HG02840 (cell line): ENCODE results near the gene MRGPRD.

Experiments used
- ATAC-seq: cut with Tn5 transposase; IDR thresholded peaks from one replicate; pipeline ENCODE4 v1.9.1; 2021; ENCODE audit warnings: mild to moderate bottlenecking, moderate library complexity, moderate number of reproducible peaks; ENCODE audit not compliant: unreplicated experiment, low FRiP score

The MRGPRD gene

GRCh38 chr11:68933605-68934320, 47.0 kb downstream of the MRGPRD start:
- no peak for ATAC-seq

GRCh38 chr11:68932933-68933577, 47.7 kb downstream of the MRGPRD start:
- no peak for ATAC-seq

GRCh38 chr11:68932358-68932757, 48.4 kb downstream of the MRGPRD start:
- no peak for ATAC-seq

GRCh38 chr11:68931911-68932310, 48.9 kb downstream of the MRGPRD start:
- no peak for ATAC-seq

- ATAC-seq = no peak
Measured at GRCh38 chr11:68930991-68931855, 49.6 kb downstream of the MRGPRD start.
